Transverse colon (tissue), 3 donors: ENCODE results near the gene AGAP1.

ENCODE experiments used
- POLR2A ChIP-seq: fragments of 450-650 bp; IDR thresholded peaks from one replicate; pipeline ENCODE4 v1.6.1; 2016; ENCODE audit warnings: antibody characterized with exemption, mild to moderate bottlenecking, moderate library complexity
- TF ChIP-seq, protein P1 (sequence below), 5 experiments: fragments of 200-600 bp in 3 of 5; fragments of 450-650 bp in 2 of 5; sonication (generic) in 3 of 5; IDR thresholded peaks; 1 replicate in 2 of 5; 2 replicates in 3 of 5; pipeline ENCODE4 v1.5.1; 2016 to 2017; ENCODE audit warnings: antibody characterized with exemption in 5 of 5, inconsistent platforms in 3 of 5, mild to moderate bottlenecking in 2 of 5, moderate library complexity in 1 of 5

DNA sequence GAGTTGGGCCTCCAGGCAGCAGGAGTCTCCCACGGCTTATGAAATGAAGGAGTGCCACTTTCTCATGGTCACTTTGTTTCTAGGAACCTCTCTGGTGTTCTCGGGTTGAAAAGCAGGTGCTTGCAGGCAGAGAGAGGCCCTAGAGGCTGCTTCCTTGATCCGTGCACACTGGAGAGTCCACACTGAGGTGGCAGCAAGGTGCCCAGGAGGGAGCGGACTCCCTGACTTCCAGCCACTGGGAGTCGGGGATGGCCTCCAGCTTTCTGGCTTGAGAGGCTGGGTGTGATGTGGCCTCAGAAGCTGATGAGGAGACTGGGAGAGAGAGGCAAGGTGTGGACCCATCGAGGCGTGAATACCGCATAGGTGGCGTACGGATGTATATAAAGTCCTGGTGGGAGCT lies 221.8 kb downstream of the AGAP1 start:
- TF ChIP-seq, protein P1, sequence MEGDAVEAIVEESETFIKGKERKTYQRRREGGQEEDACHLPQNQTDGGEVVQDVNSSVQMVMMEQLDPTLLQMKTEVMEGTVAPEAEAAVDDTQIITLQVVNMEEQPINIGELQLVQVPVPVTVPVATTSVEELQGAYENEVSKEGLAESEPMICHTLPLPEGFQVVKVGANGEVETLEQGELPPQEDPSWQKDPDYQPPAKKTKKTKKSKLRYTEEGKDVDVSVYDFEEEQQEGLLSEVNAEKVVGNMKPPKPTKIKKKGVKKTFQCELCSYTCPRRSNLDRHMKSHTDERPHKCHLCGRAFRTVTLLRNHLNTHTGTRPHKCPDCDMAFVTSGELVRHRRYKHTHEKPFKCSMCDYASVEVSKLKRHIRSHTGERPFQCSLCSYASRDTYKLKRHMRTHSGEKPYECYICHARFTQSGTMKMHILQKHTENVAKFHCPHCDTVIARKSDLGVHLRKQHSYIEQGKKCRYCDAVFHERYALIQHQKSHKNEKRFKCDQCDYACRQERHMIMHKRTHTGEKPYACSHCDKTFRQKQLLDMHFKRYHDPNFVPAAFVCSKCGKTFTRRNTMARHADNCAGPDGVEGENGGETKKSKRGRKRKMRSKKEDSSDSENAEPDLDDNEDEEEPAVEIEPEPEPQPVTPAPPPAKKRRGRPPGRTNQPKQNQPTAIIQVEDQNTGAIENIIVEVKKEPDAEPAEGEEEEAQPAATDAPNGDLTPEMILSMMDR (IDR thresholded peaks at IDR 0.05): no peak
- no peak for TF ChIP-seq POLR2A
